GM21515 (cell line): ENCODE measurements around the gene CD82.

Experiments
- ATAC-seq: cut with Tn5 transposase; IDR thresholded peaks from one replicate; pipeline ENCODE4 v1.9.1; 2021; ENCODE audit not compliant: unreplicated experiment

The CD82 gene

DNA sequence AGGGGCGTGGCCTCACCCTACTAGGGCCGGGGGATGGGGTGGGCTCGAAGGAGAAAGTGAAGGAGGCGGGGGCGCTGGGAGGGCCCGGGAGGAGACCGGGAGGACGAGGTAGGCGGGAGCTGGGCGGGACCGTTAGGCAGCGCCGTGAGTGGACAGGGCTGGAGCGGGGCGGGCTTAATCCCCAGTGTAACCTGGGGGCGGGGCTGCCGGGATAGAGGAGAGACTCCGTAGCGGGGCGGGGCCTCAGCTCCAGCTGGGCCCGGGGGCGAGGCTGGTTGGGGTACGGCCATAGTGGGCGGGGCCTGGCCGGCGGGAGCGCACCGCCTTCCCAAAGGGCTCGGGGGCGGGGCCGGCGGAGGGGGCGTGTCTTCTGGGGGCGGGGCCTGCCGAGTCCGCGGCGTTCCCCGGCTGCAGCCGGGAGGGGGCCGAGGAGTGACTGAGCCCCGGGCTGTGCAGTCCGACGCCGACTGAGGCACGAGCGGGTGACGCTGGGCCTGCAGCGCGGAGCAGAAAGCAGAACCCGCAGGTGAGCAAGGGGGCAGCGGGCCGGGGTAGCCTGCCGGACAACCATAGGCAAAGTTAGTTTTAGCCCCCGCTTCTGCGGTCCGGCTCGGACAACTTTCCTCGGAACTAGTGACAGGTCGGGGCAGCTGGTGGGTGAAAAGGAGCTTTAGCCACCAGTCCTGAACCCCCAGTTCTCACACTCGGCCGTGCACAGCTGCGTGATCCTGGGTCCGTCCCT is at the start of gene CD82:
TSS of gene CD82 (plus strand) at position 453 of the 742 bp plus-strand sequence. CDS start 29,000 bp downstream, outside the sequence.
- ATAC-seq: peak; percentile 78

DNA sequence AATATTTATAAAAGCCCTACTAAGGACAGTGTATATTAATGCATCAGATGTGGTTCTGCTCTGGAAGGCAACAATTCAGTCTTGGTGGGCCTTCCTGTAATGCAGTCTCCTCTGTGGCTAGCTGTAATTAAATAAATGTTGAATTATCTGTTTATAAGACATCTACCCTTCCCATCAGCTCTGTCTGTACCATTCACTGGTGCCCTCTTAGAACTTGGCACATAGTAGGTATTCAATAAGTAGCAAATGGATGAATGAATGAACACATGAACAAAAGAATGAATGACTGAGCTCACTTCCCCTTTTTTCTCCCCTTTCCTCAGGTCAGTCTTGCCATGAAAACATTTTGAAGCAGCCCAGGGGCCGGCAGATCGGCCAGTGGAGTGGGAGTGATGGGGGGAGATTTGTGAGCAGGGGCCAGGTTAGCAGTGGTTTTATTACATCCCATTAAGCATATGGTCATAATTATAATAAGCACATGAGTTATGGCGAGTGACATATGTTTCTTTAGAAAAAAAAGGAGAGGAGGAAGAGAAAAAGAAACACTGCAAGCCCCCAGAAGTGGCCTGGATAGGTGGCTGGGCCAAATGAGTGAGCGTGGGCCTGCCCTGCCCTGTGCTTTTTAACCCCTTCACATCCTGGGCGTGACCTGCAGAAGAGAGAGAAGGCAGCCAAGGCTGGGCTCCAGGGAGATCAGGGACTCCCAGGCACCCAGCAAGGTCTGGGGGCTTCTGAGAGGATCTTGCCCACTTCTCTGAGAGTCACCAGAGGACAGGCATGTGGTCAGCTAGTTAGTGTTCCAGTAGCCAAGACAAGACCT is 48.6 kb upstream of the CD82 start:
- ATAC-seq: no peak

DNA sequence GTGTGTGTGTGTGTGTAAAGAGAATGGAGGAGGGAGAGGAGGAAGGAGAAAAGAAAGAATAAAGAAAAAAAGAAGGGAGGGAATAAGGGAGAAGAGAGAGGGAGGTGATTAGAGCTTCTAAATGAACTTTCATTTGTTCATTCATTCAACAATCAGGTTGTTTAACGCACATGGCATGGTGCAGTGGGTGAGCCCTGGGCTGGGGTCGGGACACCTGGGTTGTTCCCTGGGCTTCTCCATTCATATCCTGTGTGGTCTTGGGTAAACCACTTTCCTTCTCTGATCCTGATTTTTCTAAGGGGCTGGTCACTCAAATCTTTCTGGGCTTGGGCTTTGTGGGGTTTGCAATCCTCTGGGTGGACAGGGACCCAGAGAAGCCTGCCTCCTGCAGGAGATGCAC is 47.9 kb upstream of the CD82 start:
- no peak for ATAC-seq

- no peak for ATAC-seq
Observed at GRCh38 chr11:44518968-44519550, 46.4 kb upstream of the CD82 start.

DNA sequence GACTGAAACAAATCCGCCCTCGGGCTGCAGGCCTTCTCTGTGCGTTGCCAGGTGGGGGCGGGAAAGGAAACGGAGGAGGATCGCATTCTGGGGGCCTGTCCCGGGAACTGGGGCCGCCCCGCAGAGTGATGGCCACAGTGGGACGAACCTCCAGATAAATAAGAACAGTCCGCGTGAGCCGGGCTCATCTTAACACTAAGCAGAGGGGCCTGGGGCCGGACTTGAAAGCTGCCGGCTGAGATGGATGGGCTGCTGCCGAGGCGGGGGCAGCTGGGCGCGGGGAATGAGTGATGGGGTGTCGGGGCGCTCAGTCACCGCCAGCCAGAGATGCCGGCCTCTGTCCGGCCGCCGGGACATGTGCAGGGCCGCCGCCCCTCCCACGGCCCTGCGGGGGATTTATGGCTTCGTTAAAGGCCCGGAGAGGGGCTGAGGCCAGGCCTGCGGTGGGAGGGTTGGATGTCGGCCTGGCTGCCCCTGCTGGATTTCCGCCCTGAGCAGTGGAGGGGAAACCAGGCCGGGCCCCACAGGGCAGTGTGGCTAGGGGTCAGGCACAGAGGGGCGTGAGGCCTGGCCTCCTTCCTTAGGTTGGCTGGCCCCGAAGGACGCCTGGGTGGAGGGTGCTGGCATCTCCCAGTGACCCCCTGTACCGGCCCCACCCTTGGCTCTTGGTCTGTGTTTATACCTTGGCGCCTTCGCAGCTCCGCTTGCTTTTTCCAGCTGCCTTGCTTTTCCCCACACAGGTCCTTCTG is 45.3 kb upstream of the CD82 start:
- ATAC-seq: no peak

GRCh38 chr11:44521148-44521547 is 44.3 kb upstream of the CD82 start:
- no peak for ATAC-seq

GRCh38 chr11:44522294-44522693 is 43.2 kb upstream of the CD82 start:
- no peak for ATAC-seq

DNA sequence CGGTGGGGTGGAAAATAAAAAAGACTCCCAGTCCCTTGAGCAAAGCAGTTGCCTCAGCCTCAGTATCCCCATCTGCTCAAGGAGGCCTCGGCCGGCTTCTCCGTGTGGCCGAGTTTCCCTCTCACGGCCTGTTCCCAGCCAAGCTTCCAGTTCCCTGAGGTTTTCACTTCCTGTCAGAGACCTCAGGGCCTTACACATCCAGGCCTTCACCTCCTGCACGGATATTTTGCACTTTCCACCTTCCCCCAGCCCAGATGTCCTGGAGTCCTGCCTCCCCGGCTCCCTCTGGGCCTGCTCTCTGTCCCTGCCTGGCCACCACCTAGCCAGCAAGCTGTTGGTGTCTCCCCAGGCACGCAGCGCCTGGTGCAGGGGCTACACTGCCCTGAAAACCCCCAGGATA is 41.1 kb upstream of the CD82 start:
- no peak for ATAC-seq

- ATAC-seq: no peak
Observed at GRCh38 chr11:44524751-44525201, 40.7 kb upstream of the CD82 start.

DNA sequence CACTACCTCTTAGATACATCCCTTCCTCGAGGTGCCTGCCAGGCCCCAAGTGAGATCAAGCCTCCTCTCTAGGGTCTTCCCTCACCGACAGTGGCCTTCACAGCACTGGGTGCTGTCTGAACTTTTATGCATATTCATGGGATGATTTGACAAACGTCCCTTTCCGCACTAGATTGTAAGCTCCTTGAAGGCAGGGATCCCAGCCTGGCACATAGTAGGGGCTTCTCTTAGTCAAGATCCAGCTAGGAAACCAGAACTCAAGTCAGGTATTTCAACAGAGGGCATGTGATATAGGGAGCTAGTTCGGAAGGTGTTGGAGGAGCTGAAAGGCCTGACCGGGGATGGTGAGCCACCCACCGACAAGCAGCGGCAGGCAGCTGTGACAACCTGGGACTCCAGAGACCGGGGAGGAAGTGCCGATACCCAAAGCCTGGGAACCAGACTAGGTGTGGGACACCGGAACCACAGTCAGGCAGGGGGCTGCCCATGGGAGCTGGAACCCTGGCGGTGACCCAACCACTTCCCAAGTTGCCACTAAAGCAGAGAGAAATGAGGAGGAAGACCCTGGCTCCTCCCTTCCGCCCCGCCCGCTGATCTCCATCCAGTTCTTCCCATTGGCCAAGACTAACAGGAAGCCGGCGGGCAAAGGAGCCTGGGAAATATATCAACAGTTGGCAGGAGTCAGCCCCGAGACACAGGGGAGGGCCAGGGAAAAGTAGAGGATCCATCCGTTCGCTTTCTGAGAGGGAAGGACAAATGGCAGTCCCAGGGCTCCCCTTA is 39.8 kb upstream of the CD82 start:
- no peak for ATAC-seq

- ATAC-seq: no peak
Observed at GRCh38 chr11:44526438-44526837, 39.0 kb upstream of the CD82 start.

GRCh38 chr11:44527476-44527875 is 38.0 kb upstream of the CD82 start:
- ATAC-seq: no peak

GRCh38 chr11:44528103-44528502 is 37.4 kb upstream of the CD82 start:
- no peak for ATAC-seq

DNA sequence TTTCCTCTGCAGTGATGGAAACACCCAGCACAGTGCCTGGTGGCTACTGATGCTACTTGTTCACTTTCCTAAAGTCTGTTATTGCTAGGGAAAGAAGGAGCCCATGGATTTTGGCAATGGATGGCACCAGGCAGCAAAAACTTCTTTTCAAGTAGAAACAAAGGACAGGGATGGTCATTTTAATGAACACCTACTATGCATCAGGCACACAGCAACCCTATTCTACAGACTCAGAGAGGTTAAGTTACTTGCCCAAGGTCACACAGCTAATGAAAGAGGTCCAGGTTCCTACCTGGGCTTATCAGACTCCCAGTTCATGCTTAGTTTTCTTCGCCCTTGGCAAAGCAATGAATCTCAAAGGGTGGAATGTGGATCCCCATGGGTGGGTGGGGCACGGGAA is 36.9 kb upstream of the CD82 start:
- ATAC-seq: no peak

DNA sequence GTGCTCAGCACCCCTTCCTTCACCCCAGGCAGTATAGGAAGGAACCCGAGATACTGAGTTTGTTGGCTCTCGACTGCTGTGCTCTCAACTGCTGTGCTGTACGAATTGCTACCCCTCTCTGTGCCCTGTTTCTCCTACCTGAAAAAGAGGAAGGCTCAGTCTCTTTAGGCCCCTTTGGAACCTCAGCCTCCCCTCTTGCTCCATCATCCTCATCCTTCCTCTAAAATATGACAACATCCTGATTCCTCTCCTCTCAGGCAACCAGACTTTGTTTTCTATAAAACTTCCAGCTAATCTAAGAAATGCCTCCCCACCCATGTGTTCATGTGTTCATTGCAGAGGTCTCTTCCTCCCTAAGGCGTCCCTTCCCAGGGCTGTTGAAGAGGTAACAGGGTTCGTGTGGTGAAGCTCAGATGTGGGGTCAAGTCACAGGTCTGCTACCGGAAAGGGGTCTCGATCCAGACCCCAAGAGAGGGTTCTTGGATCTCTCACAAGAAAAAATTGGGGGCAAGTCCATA is 35.5 kb upstream of the CD82 start:
- ATAC-seq: no peak

DNA sequence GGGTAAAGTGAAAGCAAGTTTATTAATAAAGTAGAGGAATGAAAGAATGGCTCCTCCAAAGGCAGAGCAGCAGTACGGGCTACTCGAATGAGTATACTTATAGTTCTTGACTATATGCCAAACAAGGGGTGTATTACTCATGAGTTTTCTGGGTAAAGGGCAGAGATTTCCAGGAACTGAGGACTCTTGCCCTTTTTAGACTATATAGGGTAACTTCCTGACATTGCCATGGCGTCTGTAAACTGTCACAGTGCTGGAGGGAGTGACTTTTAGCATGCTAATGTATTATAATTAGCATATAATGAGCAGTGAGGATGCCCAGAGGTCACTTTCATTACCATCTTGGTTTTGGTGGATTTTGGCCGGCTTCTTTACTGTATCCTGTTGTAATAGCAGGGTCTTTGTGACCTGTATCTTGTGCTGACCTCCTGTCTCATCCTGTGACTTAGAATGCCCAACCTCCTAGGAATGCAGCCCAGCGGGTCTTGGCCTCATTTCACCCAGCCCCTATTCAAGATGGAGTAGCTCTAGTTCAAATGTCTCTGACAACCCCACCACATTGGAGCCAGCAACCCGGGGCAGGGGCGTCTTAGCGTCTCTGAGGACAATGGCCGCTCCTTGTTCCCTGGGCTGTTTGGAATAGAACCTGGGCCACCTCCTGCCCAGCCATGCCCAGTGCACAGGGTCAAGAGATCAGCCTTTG is 34.9 kb upstream of the CD82 start:
- ATAC-seq: no peak

DNA sequence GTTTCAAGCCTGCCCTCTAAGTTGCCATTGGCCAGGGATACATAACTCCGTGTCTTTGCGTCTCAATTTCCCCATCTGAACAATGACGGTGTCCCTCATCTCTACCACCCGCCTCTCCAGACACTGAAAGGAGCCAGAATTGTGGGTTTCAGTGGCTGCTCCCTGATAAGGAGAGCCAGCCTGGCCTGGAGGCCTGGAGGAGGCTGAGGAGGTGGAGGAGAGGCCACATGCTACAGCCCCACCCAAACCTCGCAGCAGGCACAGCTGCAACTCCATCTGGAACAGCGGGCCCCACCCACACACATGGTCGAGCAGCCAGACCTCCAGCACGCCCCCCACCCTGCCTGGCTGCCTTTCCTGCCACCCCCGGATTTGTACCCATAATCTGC is 34.4 kb upstream of the CD82 start:
- ATAC-seq: no peak

DNA sequence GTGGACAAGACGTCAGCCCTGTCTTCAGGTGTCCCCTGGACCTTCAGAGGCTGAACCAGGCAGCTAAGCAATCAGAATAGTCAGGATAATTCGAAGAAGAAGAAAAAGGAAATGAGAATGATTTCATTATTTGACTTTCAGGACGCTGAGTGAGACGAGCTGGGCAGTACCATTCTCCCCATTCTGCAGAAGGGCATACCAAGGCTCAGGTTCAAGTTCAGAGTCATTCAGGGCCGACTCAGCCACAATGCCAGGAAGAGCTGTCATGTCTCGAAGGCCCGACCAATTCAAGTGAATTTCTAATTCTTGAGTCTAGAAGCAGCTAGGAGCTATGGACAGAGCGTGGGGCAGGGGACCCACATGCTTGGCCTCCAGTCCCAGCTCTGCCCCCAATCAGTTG is 33.8 kb upstream of the CD82 start:
- ATAC-seq: no peak

DNA sequence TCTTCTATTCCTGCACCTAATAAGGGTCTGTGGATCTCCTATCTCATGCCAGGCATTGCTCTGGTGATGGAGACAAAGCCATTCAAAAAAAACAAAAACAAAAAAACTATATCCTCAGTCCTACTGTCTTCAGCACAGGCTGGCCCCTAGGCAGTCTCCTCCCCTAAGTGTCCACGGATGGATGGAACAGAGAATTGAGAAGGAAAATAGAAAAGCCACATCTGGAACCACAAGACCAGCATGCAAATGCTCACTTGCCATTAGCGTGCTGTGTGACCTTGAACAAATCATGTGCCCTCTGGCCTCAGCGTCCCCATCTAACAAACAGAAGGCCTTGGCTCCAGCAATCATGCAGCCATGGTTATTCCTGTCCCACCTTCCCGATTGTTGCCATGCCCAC is 32.7 kb upstream of the CD82 start:
- ATAC-seq: no peak
